Measurements from ENCODE around the gene CCNE1.
"Not testable (repeated sequence)": the region's sequence is repeated elsewhere in the genome, so short reads cannot be mapped to it uniquely, and the experiment has no call there.

DNA sequence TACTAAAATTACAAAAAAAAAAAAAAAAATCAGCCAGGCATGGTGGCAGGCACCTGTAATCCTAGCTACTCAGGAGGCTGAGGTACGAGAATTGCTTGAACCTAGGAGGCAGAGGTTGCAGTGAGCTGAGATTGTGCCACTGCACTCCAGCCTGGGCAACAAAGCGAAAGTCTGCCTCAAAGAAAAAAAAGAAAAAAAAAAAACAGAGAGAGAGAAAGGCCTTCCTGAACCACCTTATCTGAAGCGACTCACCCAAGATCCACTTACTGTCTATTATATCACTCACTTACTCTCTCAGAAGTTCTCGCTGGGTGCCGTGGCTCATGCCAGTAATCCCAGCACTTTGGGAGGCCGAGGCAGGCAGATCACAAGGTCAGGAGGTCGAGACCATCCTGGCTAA lies 17.3 kb upstream of the CCNE1 start:
- TF ChIP-seq JUN (CRISPR knock-in tag; IDR thresholded peaks at IDR 0.05); NFYB (CRISPR knock-in tag; conservative IDR thresholded peaks at IDR 0.05; ENCODE audit: low read depth); NFATC4 (CRISPR knock-in tag; IDR thresholded peaks at IDR 0.05); ETV6 (CRISPR knock-in tag; IDR thresholded peaks at IDR 0.05): not testable (repeated sequence)
- TF ChIP-seq, protein P1, sequence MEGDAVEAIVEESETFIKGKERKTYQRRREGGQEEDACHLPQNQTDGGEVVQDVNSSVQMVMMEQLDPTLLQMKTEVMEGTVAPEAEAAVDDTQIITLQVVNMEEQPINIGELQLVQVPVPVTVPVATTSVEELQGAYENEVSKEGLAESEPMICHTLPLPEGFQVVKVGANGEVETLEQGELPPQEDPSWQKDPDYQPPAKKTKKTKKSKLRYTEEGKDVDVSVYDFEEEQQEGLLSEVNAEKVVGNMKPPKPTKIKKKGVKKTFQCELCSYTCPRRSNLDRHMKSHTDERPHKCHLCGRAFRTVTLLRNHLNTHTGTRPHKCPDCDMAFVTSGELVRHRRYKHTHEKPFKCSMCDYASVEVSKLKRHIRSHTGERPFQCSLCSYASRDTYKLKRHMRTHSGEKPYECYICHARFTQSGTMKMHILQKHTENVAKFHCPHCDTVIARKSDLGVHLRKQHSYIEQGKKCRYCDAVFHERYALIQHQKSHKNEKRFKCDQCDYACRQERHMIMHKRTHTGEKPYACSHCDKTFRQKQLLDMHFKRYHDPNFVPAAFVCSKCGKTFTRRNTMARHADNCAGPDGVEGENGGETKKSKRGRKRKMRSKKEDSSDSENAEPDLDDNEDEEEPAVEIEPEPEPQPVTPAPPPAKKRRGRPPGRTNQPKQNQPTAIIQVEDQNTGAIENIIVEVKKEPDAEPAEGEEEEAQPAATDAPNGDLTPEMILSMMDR (IDR thresholded peaks at IDR 0.05): not testable (repeated sequence)
- TF ChIP-seq, protein P2, sequence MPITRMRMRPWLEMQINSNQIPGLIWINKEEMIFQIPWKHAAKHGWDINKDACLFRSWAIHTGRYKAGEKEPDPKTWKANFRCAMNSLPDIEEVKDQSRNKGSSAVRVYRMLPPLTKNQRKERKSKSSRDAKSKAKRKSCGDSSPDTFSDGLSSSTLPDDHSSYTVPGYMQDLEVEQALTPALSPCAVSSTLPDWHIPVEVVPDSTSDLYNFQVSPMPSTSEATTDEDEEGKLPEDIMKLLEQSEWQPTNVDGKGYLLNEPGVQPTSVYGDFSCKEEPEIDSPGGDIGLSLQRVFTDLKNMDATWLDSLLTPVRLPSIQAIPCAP (CRISPR knock-in tag; IDR thresholded peaks at IDR 0.05): not testable (repeated sequence)
- TF ChIP-seq, protein P3, sequence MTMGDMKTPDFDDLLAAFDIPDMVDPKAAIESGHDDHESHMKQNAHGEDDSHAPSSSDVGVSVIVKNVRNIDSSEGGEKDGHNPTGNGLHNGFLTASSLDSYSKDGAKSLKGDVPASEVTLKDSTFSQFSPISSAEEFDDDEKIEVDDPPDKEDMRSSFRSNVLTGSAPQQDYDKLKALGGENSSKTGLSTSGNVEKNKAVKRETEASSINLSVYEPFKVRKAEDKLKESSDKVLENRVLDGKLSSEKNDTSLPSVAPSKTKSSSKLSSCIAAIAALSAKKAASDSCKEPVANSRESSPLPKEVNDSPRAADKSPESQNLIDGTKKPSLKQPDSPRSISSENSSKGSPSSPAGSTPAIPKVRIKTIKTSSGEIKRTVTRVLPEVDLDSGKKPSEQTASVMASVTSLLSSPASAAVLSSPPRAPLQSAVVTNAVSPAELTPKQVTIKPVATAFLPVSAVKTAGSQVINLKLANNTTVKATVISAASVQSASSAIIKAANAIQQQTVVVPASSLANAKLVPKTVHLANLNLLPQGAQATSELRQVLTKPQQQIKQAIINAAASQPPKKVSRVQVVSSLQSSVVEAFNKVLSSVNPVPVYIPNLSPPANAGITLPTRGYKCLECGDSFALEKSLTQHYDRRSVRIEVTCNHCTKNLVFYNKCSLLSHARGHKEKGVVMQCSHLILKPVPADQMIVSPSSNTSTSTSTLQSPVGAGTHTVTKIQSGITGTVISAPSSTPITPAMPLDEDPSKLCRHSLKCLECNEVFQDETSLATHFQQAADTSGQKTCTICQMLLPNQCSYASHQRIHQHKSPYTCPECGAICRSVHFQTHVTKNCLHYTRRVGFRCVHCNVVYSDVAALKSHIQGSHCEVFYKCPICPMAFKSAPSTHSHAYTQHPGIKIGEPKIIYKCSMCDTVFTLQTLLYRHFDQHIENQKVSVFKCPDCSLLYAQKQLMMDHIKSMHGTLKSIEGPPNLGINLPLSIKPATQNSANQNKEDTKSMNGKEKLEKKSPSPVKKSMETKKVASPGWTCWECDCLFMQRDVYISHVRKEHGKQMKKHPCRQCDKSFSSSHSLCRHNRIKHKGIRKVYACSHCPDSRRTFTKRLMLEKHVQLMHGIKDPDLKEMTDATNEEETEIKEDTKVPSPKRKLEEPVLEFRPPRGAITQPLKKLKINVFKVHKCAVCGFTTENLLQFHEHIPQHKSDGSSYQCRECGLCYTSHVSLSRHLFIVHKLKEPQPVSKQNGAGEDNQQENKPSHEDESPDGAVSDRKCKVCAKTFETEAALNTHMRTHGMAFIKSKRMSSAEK (CRISPR knock-in tag; IDR thresholded peaks at IDR 0.05; ENCODE audit: borderline replicate concordance): not testable (repeated sequence)
- TF ChIP-seq, protein P4, sequence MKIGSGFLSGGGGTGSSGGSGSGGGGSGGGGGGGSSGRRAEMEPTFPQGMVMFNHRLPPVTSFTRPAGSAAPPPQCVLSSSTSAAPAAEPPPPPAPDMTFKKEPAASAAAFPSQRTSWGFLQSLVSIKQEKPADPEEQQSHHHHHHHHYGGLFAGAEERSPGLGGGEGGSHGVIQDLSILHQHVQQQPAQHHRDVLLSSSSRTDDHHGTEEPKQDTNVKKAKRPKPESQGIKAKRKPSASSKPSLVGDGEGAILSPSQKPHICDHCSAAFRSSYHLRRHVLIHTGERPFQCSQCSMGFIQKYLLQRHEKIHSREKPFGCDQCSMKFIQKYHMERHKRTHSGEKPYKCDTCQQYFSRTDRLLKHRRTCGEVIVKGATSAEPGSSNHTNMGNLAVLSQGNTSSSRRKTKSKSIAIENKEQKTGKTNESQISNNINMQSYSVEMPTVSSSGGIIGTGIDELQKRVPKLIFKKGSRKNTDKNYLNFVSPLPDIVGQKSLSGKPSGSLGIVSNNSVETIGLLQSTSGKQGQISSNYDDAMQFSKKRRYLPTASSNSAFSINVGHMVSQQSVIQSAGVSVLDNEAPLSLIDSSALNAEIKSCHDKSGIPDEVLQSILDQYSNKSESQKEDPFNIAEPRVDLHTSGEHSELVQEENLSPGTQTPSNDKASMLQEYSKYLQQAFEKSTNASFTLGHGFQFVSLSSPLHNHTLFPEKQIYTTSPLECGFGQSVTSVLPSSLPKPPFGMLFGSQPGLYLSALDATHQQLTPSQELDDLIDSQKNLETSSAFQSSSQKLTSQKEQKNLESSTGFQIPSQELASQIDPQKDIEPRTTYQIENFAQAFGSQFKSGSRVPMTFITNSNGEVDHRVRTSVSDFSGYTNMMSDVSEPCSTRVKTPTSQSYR (CRISPR knock-in tag; IDR thresholded peaks at IDR 0.05): not testable (repeated sequence)
- TF ChIP-seq, protein P5, sequence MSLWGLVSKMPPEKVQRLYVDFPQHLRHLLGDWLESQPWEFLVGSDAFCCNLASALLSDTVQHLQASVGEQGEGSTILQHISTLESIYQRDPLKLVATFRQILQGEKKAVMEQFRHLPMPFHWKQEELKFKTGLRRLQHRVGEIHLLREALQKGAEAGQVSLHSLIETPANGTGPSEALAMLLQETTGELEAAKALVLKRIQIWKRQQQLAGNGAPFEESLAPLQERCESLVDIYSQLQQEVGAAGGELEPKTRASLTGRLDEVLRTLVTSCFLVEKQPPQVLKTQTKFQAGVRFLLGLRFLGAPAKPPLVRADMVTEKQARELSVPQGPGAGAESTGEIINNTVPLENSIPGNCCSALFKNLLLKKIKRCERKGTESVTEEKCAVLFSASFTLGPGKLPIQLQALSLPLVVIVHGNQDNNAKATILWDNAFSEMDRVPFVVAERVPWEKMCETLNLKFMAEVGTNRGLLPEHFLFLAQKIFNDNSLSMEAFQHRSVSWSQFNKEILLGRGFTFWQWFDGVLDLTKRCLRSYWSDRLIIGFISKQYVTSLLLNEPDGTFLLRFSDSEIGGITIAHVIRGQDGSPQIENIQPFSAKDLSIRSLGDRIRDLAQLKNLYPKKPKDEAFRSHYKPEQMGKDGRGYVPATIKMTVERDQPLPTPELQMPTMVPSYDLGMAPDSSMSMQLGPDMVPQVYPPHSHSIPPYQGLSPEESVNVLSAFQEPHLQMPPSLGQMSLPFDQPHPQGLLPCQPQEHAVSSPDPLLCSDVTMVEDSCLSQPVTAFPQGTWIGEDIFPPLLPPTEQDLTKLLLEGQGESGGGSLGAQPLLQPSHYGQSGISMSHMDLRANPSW (CRISPR knock-in tag; conservative IDR thresholded peaks at IDR 0.05; ENCODE audit: low read depth): not testable (repeated sequence)
